Endothelial cell of umbilical vein (primary cell): ENCODE measurements around the gene BMP8B. TPM values are rescaled to one million over a fixed set of nuclear protein-coding genes. Genes with fewer than 3 reads are reported as not detected.

Source experiments
- BruUV-seq: library from RNA; stranded (reverse); fragments of 400-500 nt; replicated peaks from 2 replicates; lab custom pipeline; 2021; lab: Mats Ljungman, UMichigan
- CTCF ChIA-PET: fragments of 300-600, 350-600 bp; sonication (Branson Sonifier 250); formaldehyde crosslinking; loops from one replicate; lab custom pipeline; 2021; ENCODE audit warnings: antibody characterized with exemption, inconsistent platforms; lab: Charles Lee
- POLR2A ChIA-PET: fragments of 300-600, 350-600 bp; sonication (Branson Sonifier 250); formaldehyde crosslinking; loops from one replicate; lab custom pipeline; 2021; ENCODE audit warnings: antibody characterized with exemption, inconsistent platforms; lab: Charles Lee
- DNase-seq: peaks from one replicate; pipeline ENCODE4 v3.0.0-alpha.2; 2011; ENCODE audit warnings: low read depth, low spot score
- FAIRE-seq: peaks from 2 replicates; lab custom pipeline; 2011; peaks lifted over from hg19 to GRCh38; lab: Jason Lieb, UNC
- H2AFZ ChIP-seq: 2 replicates; pipeline ENCODE4 v1.6.0; 2012; ENCODE audit warnings: low read depth, low read length, control low read depth, inconsistent platforms
- H3K27ac ChIP-seq: 2 replicates; pipeline ENCODE4 v1.5.1; 2011; ENCODE audit warnings: low read depth, mild to moderate bottlenecking, control low read depth, low read length, moderate library complexity; ENCODE audit not compliant: insufficient read depth
- H3K27me3 ChIP-seq, 2 experiments: 2 replicates each; pipeline versions ENCODE4 v1.6.0 to v1.6.1; 2011; ENCODE audit warnings: low read length in 2 of 2, mixed read lengths in 1 of 2; ENCODE audit not compliant: control insufficient read depth in 2 of 2, insufficient read depth in 2 of 2
- H3K36me3 ChIP-seq, 2 experiments: 2 replicates in 1 of 2; 3 replicates in 1 of 2; pipeline ENCODE4 v1.5.1; 2011; ENCODE audit warnings: low read length in 2 of 2, mild to moderate bottlenecking in 1 of 2, moderate library complexity in 1 of 2; ENCODE audit not compliant: control insufficient read depth in 2 of 2, insufficient read depth in 2 of 2; ENCODE audit errors: extremely low read depth in 1 of 2
- H3K4me1 ChIP-seq: 3 replicates; pipeline ENCODE4 v1.5.1; 2011; ENCODE audit warnings: mild to moderate bottlenecking, low read length; ENCODE audit not compliant: control insufficient read depth, insufficient read depth; ENCODE audit errors: extremely low read depth
- H3K4me2 ChIP-seq: 2 replicates; pipeline ENCODE4 v1.6.1; 2011; ENCODE audit warnings: low read length, control low read depth, mixed read lengths; ENCODE audit not compliant: insufficient read depth
- H3K4me3 ChIP-seq, 3 experiments: fragments of 200-600 bp in 1 of 3; sonication (generic), shearing (Covaris generic) in 1 of 3; replicated peaks in 1 of 3; 2 replicates each; pipeline ENCODE4 v1.5.1; 2011 to 2016; ENCODE audit warnings: control low read depth in 3 of 3, low read length in 3 of 3, mild to moderate bottlenecking in 2 of 3, inconsistent platforms in 1 of 3, low read depth in 1 of 3, moderate library complexity in 1 of 3; ENCODE audit not compliant: insufficient read depth in 1 of 3
- H3K79me2 ChIP-seq: 2 replicates; pipeline ENCODE4 v1.6.0; 2012; ENCODE audit warnings: low read length, inconsistent platforms; ENCODE audit not compliant: control insufficient read depth, insufficient read depth
- H3K9ac ChIP-seq: replicated peaks from 2 replicates; pipeline ENCODE3; 2011; ENCODE audit warnings: low read length, control low read depth; ENCODE audit not compliant: insufficient read depth; ENCODE audit errors: extremely low read depth
- H3K9me1 ChIP-seq: replicated peaks from 3 replicates; pipeline ENCODE4 v1.6.0; 2011; ENCODE audit warnings: mild to moderate bottlenecking, low read length; ENCODE audit not compliant: control insufficient read depth, insufficient read depth; ENCODE audit errors: extremely low read depth
- H3K9me3 ChIP-seq: replicated peaks from 2 replicates; pipeline ENCODE4 v1.5.1; 2012; ENCODE audit warnings: low read length, inconsistent platforms; ENCODE audit not compliant: control insufficient read depth, insufficient read depth
- H4K20me1 ChIP-seq: replicated peaks from 2 replicates; pipeline ENCODE3; 2011; ENCODE audit warnings: mild to moderate bottlenecking, low read length; ENCODE audit not compliant: control insufficient read depth, insufficient read depth; ENCODE audit errors: extremely low read depth
- CTCF ChIP-seq, 2 donors: IDR thresholded peaks; 1 replicate in 1 of 2; 2 replicates in 1 of 2; pipeline ENCODE4 v1.5.1; 2011; ENCODE audit warnings: low read length in 2 of 2, mild to moderate bottlenecking in 2 of 2, moderate library complexity in 2 of 2, control low read depth in 1 of 2, inconsistent platforms in 1 of 2, low read depth in 1 of 2; ENCODE audit not compliant: insufficient read depth in 1 of 2; ENCODE audit errors: extremely low read depth in 1 of 2
- EZH2 ChIP-seq: IDR thresholded peaks from 2 replicates; pipeline ENCODE4 v1.6.1; 2012; ENCODE audit warnings: borderline replicate concordance, low read depth, mild to moderate bottlenecking, moderate library complexity, low read length, inconsistent platforms; ENCODE audit not compliant: severe bottlenecking
- FOS ChIP-seq: IDR thresholded peaks from 2 replicates; pipeline ENCODE4 v1.6.1; 2011; ENCODE audit warnings: mild to moderate bottlenecking, low read length, moderate library complexity, borderline replicate concordance; ENCODE audit not compliant: insufficient read depth
- GATA2 ChIP-seq: IDR thresholded peaks from 2 replicates; pipeline ENCODE4 v1.7.0; 2011; ENCODE audit warnings: low read depth, mild to moderate bottlenecking, moderate library complexity, mixed read lengths, low read length; ENCODE audit not compliant: insufficient read length, insufficient read depth
- JUN ChIP-seq: IDR thresholded peaks from 2 replicates; pipeline ENCODE4 v1.6.1; 2011; ENCODE audit warnings: borderline replicate concordance, low read depth; ENCODE audit not compliant: insufficient read length, insufficient read depth
- MYC ChIP-seq: IDR thresholded peaks from one replicate; pipeline ENCODE4 v1.6.1; 2011; ENCODE audit warnings: mild to moderate bottlenecking, low read depth, low read length
- POLR2A ChIP-seq: IDR thresholded peaks from 2 replicates; pipeline ENCODE4 v1.6.1; 2012; ENCODE audit warnings: low read depth, mild to moderate bottlenecking, control low read depth, low read length
- POLR2AphosphoS5 ChIP-seq: IDR thresholded peaks from 2 replicates; pipeline ENCODE4 v1.6.1; 2012; ENCODE audit warnings: low read depth, mild to moderate bottlenecking, control low read depth, low read length, moderate library complexity; ENCODE audit not compliant: insufficient read depth
- dilution Hi-C: fragments of 300-500 bp; cut with MboI; formaldehyde crosslinking; loops from one replicate; pipeline ENCODE4 v1.15.0; 2019; ENCODE audit warnings: low sequenced_read_pairs; ENCODE audit not compliant: extremely low pct_ligation_motif_present
- intact Hi-C: fragments of 100-400 bp; cut with micrococcal nuclease; formaldehyde crosslinking; loops from one replicate; pipeline ENCODE4 v1.10.0; 2022
- polyA plus RNA-seq, 4 experiments: library from polyadenylated mRNA; depleted of rRNA in 3 of 4; stranded (reverse) in 3 of 4; unstranded in 1 of 4; fragments of >200 nt; gene quantifications; 2 replicates each; pipeline versions ENCODE4 v1.2.1 to v1.2.3, GENCODE V29; 2011 to 2012; ENCODE audit warnings: missing spikeins in 1 of 4
- total RNA-seq: library from RNA; stranded (reverse); gene quantifications from 2 replicates; pipeline ENCODE4 v1.2.3, GENCODE V29; 2021
- TF ChIP-seq, protein P1 (sequence below): IDR thresholded peaks from 2 replicates; pipeline ENCODE4 v1.6.1; 2011; ENCODE audit not compliant: insufficient read depth, insufficient read length

Gene BMP8B
- total and polyA plus RNA-seq, 2 donors (not counting 3 experiments of a cell fraction or from before 2014, with no cell fraction given) = 0.07 TPM; not detected in 1

- Histone ChIP-seq H3K9me3 (no peaks in the 10 kb centered on the region), H3K36me3 (no peaks in the 10 kb centered on the region), H2AFZ (no peak overlapping the region), H3K9me1 (no peaks in the 10 kb centered on the region), H3K27ac (no peak overlapping the region), H4K20me1 (no peaks in the 10 kb centered on the region), H3K79me2 (no peaks in the 10 kb centered on the region), H3K9ac (no peak overlapping the region), H3K4me3 (no peak overlapping the region), H3K4me2 (no peak overlapping the region), H3K27me3 (peaks cover 48 to 80% of the 10 kb centered on the region in 2 experiments), H3K4me1 (peaks cover 5% of the 10 kb centered on the region)
- DNase-seq (no peak), FAIRE-seq (no peak)
- POLR2A ChIA-PET = no interaction called here
- BruUV-seq = no TSS peak
- dilution Hi-C loops = no loop called here
- CTCF ChIA-PET = interaction anchor here (0.7 to 4.6 kb wide), 4 partner anchors 9 to 123 kb away, joined by 3 to 14 read pairs (median 4); partner anchors contain the start of gene PPIE
- TF ChIP-seq, protein P1, sequence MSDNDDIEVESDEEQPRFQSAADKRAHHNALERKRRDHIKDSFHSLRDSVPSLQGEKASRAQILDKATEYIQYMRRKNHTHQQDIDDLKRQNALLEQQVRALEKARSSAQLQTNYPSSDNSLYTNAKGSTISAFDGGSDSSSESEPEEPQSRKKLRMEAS = no peak
- TF ChIP-seq POLR2A (no peak), GATA2 (no peak), JUN (no peak), MYC (no peak), CTCF (IDR thresholded peaks at IDR 0.05; ENCODE audit: extremely low read depth in 1 of 2, insufficient read depth in 1 of 2, low read depth in 1 of 2, low read length in 2 of 2) (no peak), POLR2AphosphoS5 (no peak), EZH2 (no peak), FOS (no peak)
- intact Hi-C loops = no loop called here
These were observed 59.6 kb downstream of the BMP8B start for GRCh38 chr1:39729030-39729429.
